K562 (cell line): ENCODE results near the gene EPDR1. TPM values are rescaled to one million over a fixed set of nuclear protein-coding genes. Genes with fewer than 3 reads are reported as not detected.

Experiments used
- ATAC-seq: fragments of 200-7000 bp; cut with Tn5 transposase; 3 replicates; pipeline ENCODE4 v1.9.1; 2020; ENCODE audit warnings: moderate library complexity
- BruUV-seq: library from RNA; stranded (reverse); fragments of 400-500 nt; replicated peaks from 2 replicates; lab custom pipeline; 2021; lab: Mats Ljungman, UMichigan
- CTCF ChIA-PET: fragments of 300-600 bp; formaldehyde crosslinking; extraction: SDS; loops from one replicate; lab custom pipeline; 2021; ENCODE audit warnings: low intra/inter-chr PET ratio; lab: Yijun Ruan, JAX
- POLR2A ChIA-PET: fragments of 300-600, 350-650 bp; sonication (Branson Sonifier 250); formaldehyde crosslinking; extraction: SDS; loops from one replicate; lab custom pipeline; 2021; ENCODE audit warnings: antibody characterized with exemption, inconsistent platforms; lab: Yijun Ruan, JAX
- DNase-seq, 4 experiments: peaks; one replicate each; pipeline versions ENCODE4 v3.0.0 to v3.0.0-alpha.2; 2011 to 2018; ENCODE audit warnings: low spot score in 3 of 4, mixed read lengths in 3 of 4; ENCODE audit errors: extremely low read depth in 1 of 4
- FAIRE-seq: peaks from 2 replicates; lab custom pipeline; 2011; peaks lifted over from hg19 to GRCh38; lab: Jason Lieb, UNC
- H2AFZ ChIP-seq: 2 replicates; pipeline ENCODE4 v1.6.0; 2011; ENCODE audit warnings: low read depth, low read length, control low read depth, inconsistent platforms
- H3K27ac ChIP-seq: fragments of 200-600 bp; 3 replicates; pipeline ENCODE4 v1.8.0; 2011; ENCODE audit warnings: low read depth, mild to moderate bottlenecking, control low read depth, inconsistent platforms, low read length, moderate library complexity, mixed read lengths; ENCODE audit errors: extremely low read depth
- H3K27me3 ChIP-seq, 2 experiments: fragments of 300-600 bp in 1 of 2; 2 replicates in 1 of 2; 3 replicates in 1 of 2; pipeline versions ENCODE4 v1.6.0 to v1.8.0; 2011; ENCODE audit warnings: inconsistent platforms in 2 of 2, low read length in 2 of 2, mild to moderate bottlenecking in 1 of 2, mixed read lengths in 1 of 2, moderate library complexity in 1 of 2; ENCODE audit not compliant: control insufficient read depth in 2 of 2, insufficient read depth in 2 of 2
- H3K36me3 ChIP-seq: fragments of 300-600 bp; 3 replicates; pipeline ENCODE4 v1.8.0; 2011; ENCODE audit warnings: mild to moderate bottlenecking, low read length, inconsistent platforms; ENCODE audit not compliant: control insufficient read depth, insufficient read depth
- H3K4me1 ChIP-seq, 2 experiments: fragments of 200-600 bp in 1 of 2; replicated peaks in 1 of 2; 2 replicates in 1 of 2; 3 replicates in 1 of 2; pipeline versions ENCODE4 v1.5.1 to v1.8.0; 2011; ENCODE audit warnings: inconsistent platforms in 2 of 2, low read length in 2 of 2, mild to moderate bottlenecking in 1 of 2, mixed read lengths in 1 of 2, moderate library complexity in 1 of 2; ENCODE audit not compliant: control insufficient read depth in 2 of 2, insufficient read depth in 2 of 2
- H3K4me2 ChIP-seq: 2 replicates; pipeline ENCODE4 v1.6.1; 2011; ENCODE audit warnings: low read length, control low read depth, inconsistent platforms, mixed read lengths; ENCODE audit not compliant: insufficient read depth
- H3K4me3 ChIP-seq: fragments of 200-600 bp; sonication (generic), shearing (Covaris generic); 2 replicates; pipeline ENCODE4 v1.5.1; 2016; ENCODE audit warnings: control low read depth, inconsistent platforms
- H3K79me2 ChIP-seq: fragments of 200-600 bp; 3 replicates; pipeline ENCODE4 v1.8.0; 2011; ENCODE audit warnings: low read length, inconsistent platforms; ENCODE audit not compliant: control insufficient read depth, insufficient read depth
- H3K9ac ChIP-seq, 2 experiments: 2 replicates each; pipeline versions ENCODE4 v1.6.0 to v1.6.1; 2011; ENCODE audit warnings: low read depth in 2 of 2, low read length in 2 of 2, control low read depth in 1 of 2, inconsistent platforms in 1 of 2, mild to moderate bottlenecking in 1 of 2, mixed read lengths in 1 of 2; ENCODE audit not compliant: insufficient read depth in 1 of 2
- H3K9me1 ChIP-seq: one replicate; pipeline ENCODE4 v1.6.0; 2011; ENCODE audit warnings: inconsistent platforms, mild to moderate bottlenecking, low read length, moderate library complexity; ENCODE audit not compliant: control insufficient read depth, insufficient read depth
- H3K9me3 ChIP-seq: replicated peaks from 2 replicates; pipeline ENCODE4 v1.5.1; 2011; ENCODE audit warnings: low read depth, low read length, inconsistent platforms; ENCODE audit not compliant: control insufficient read depth, insufficient read depth
- H4K20me1 ChIP-seq: replicated peaks from 2 replicates; pipeline ENCODE4 v1.6.1; 2011; ENCODE audit warnings: low read length, inconsistent platforms, mixed read lengths; ENCODE audit not compliant: control insufficient read depth, insufficient read depth
- CREM ChIP-seq: IDR thresholded peaks from 2 replicates; pipeline ENCODE4 v1.6.1; 2014; ENCODE audit warnings: antibody characterized with exemption, low read depth
- NELFE ChIP-seq: IDR thresholded peaks from 2 replicates; pipeline ENCODE4 v1.6.1; 2011; ENCODE audit warnings: mild to moderate bottlenecking; ENCODE audit not compliant: insufficient read depth, insufficient read length
- NFXL1 ChIP-seq: fragments of 450-650 bp; formaldehyde crosslinking; IDR thresholded peaks from 2 replicates; pipeline ENCODE4 v1.4.0; 2021; ENCODE audit warnings: mild to moderate bottlenecking
- SAFB ChIP-seq: fragments of 200-400 bp; formaldehyde crosslinking; IDR thresholded peaks from 2 replicates; pipeline ENCODE4 v1.6.1; 2017; ENCODE audit warnings: low read depth, low read length, borderline replicate concordance
- ZEB2 ChIP-seq: fragments of 450-650 bp; IDR thresholded peaks from 2 replicates; pipeline ENCODE4 v1.6.1; 2016
- ZNF384 ChIP-seq: IDR thresholded peaks from 2 replicates; pipeline ENCODE4 v1.6.1; 2012; ENCODE audit warnings: low read depth, low read length, improper control_type of control experiment
- WGBS: fragments of 100-300 bp; shearing (Covaris generic); methylation state at CpG from one replicate; pipeline ENCODE4 v1.1.6; 2016; ENCODE audit warnings: low coverage, mixed read lengths; ENCODE audit not compliant: insufficient coverage; ENCODE audit errors: missing lambda C conversion rate; 5-methylcytosine and 5-hydroxymethylcytosine counted together
- in situ Hi-C: fragments of 300-500 bp; cut with MboI; formaldehyde crosslinking; loops from 4 replicates; pipeline ENCODE4 v1.15.0; 2018; ENCODE audit warnings: inconsistent platforms, mixed read lengths
- intact Hi-C: fragments of 100-400 bp; cut with micrococcal nuclease; formaldehyde crosslinking; loops from 2 replicates; pipeline ENCODE4 v1.14.2; 2022
- polyA plus RNA-seq, 8 experiments: library from polyadenylated mRNA; depleted of rRNA in 4 of 8; stranded (reverse) in 5 of 8; unstranded in 3 of 8; fragments of >200 nt; fragmentation: Nextera tagmentation in 2 of 8; fragmentation: Illumina TruSeq in 1 of 8; extraction: Ambion mirVana in 2 of 8; extraction: Trizol in 1 of 8; gene quantifications; 2 replicates each; pipeline versions ENCODE4 v1.2.1 to v1.2.3, GENCODE V29; 2011 to 2014; ENCODE audit warnings: inconsistent platforms in 1 of 8, missing spikeins in 1 of 8
- total RNA-seq, 7 experiments: library from RNA; depleted of rRNA in 6 of 7; stranded (reverse); fragments of >200 nt in 6 of 7; fragmentation: Illumina TruSeq in 2 of 7; extraction: Trizol in 2 of 7; gene quantifications; 2 replicates each; pipeline versions ENCODE4 v1.2.1 to v1.2.3, GENCODE V29; 2011 to 2021; ENCODE audit warnings: low replicate concordance in 1 of 7
- TF ChIP-seq, protein P1 (sequence below): fragments of 450-650 bp; IDR thresholded peaks from 2 replicates; pipeline ENCODE4 v1.6.1; 2014; ENCODE audit warnings: low read depth, mild to moderate bottlenecking, moderate library complexity, borderline replicate concordance
- TF ChIP-seq, protein P2 (sequence below): sonication (generic); formaldehyde crosslinking; IDR thresholded peaks from 2 replicates; pipeline ENCODE4 v1.8.0; 2022; ENCODE audit warnings: missing genetic modification reagents, mild to moderate bottlenecking, moderate library complexity, borderline replicate concordance
- TF ChIP-seq, protein P3 (sequence below): fragments of 450-650 bp; IDR thresholded peaks from 2 replicates; pipeline ENCODE4 v1.7.0; 2016; ENCODE audit warnings: borderline replicate concordance
- TF ChIP-seq, protein P4 (sequence below): fragments of 250-450 bp; sonication (Bioruptor Pico); IDR thresholded peaks from 2 replicates; pipeline ENCODE4 v1.4.0; 2020

EPDR1 gene
- total and polyA plus RNA-seq, 9 of the 15 experiments (the other 6 are each of a cell fraction or from before 2014, with no cell fraction given) = 0.01 to 0.11 TPM; not detected in 7

DNA sequence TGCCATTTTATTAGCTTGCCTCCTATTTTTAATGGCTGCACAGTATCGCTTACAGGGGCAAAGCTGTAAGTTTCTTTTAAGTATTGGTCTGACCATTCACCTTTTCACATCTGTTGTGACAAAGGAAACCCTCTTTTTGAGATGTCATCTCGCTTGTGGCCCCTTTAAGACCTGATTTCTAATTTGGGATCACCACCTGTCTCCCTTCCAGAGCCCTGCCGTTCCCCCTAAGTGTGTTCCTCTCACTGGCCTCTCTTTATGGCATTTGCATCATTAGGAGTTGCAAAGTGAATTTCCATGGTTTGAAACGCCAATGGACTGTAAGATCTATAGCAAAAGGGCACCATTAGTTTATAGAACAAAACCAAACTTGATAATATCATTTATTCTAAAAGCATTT lies 1.4 kb downstream of the EPDR1 start:
- peak; percentile 68 for FAIRE-seq
- no TSS peak for BruUV-seq
- no peak for DNase-seq
- Histone ChIP-seq H3K79me2 (no peaks in the 10 kb centered on the region), H3K36me3 (no peaks in the 10 kb centered on the region), H3K4me3 (no peak overlapping the region), H3K4me1 (peaks cover 9 to 14% of the 10 kb centered on the region in 2 experiments; a peak in 4 of 5 replicates), H3K4me2 (peak overlapping the region; percentile 26; the same call in 1 of the 2 replicates), H3K9me1 (no peaks in the 10 kb centered on the region), H3K9ac (peak overlapping the region in 1 of 2 experiments; percentile 28; a peak in 1 of 4 replicates), H3K27me3 (no peaks in the 10 kb centered on the region), H3K27ac (peak overlapping the region; percentile 64; the same call in 2 of the 3 replicates), H4K20me1 (no peaks in the 10 kb centered on the region), H2AFZ (peak overlapping the region; percentile 94), H3K9me3 (no peaks in the 10 kb centered on the region)
- ChIA-PET CTCF (no interaction called here), POLR2A (no interaction called here)
- 12% methylated on average over 4 of the region's 4 CpGs for WGBS
- in situ Hi-C loops (no loop called here), intact Hi-C loops (no loop called here)
- no peak for ATAC-seq
- TF ChIP-seq, protein P1, sequence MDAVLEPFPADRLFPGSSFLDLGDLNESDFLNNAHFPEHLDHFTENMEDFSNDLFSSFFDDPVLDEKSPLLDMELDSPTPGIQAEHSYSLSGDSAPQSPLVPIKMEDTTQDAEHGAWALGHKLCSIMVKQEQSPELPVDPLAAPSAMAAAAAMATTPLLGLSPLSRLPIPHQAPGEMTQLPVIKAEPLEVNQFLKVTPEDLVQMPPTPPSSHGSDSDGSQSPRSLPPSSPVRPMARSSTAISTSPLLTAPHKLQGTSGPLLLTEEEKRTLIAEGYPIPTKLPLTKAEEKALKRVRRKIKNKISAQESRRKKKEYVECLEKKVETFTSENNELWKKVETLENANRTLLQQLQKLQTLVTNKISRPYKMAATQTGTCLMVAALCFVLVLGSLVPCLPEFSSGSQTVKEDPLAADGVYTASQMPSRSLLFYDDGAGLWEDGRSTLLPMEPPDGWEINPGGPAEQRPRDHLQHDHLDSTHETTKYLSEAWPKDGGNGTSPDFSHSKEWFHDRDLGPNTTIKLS = no peak
- TF ChIP-seq ZEB2 (no peak), ZNF384 (no peak), NELFE (no peak), SAFB (no peak), NFXL1 (no peak), CREM (no peak)
- TF ChIP-seq, protein P2, sequence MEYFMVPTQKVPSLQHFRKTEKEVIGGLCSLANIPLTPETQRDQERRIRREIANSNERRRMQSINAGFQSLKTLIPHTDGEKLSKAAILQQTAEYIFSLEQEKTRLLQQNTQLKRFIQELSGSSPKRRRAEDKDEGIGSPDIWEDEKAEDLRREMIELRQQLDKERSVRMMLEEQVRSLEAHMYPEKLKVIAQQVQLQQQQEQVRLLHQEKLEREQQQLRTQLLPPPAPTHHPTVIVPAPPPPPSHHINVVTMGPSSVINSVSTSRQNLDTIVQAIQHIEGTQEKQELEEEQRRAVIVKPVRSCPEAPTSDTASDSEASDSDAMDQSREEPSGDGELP = no peak
- TF ChIP-seq, protein P3, sequence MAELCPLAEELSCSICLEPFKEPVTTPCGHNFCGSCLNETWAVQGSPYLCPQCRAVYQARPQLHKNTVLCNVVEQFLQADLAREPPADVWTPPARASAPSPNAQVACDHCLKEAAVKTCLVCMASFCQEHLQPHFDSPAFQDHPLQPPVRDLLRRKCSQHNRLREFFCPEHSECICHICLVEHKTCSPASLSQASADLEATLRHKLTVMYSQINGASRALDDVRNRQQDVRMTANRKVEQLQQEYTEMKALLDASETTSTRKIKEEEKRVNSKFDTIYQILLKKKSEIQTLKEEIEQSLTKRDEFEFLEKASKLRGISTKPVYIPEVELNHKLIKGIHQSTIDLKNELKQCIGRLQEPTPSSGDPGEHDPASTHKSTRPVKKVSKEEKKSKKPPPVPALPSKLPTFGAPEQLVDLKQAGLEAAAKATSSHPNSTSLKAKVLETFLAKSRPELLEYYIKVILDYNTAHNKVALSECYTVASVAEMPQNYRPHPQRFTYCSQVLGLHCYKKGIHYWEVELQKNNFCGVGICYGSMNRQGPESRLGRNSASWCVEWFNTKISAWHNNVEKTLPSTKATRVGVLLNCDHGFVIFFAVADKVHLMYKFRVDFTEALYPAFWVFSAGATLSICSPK = no peak
- TF ChIP-seq, protein P4, sequence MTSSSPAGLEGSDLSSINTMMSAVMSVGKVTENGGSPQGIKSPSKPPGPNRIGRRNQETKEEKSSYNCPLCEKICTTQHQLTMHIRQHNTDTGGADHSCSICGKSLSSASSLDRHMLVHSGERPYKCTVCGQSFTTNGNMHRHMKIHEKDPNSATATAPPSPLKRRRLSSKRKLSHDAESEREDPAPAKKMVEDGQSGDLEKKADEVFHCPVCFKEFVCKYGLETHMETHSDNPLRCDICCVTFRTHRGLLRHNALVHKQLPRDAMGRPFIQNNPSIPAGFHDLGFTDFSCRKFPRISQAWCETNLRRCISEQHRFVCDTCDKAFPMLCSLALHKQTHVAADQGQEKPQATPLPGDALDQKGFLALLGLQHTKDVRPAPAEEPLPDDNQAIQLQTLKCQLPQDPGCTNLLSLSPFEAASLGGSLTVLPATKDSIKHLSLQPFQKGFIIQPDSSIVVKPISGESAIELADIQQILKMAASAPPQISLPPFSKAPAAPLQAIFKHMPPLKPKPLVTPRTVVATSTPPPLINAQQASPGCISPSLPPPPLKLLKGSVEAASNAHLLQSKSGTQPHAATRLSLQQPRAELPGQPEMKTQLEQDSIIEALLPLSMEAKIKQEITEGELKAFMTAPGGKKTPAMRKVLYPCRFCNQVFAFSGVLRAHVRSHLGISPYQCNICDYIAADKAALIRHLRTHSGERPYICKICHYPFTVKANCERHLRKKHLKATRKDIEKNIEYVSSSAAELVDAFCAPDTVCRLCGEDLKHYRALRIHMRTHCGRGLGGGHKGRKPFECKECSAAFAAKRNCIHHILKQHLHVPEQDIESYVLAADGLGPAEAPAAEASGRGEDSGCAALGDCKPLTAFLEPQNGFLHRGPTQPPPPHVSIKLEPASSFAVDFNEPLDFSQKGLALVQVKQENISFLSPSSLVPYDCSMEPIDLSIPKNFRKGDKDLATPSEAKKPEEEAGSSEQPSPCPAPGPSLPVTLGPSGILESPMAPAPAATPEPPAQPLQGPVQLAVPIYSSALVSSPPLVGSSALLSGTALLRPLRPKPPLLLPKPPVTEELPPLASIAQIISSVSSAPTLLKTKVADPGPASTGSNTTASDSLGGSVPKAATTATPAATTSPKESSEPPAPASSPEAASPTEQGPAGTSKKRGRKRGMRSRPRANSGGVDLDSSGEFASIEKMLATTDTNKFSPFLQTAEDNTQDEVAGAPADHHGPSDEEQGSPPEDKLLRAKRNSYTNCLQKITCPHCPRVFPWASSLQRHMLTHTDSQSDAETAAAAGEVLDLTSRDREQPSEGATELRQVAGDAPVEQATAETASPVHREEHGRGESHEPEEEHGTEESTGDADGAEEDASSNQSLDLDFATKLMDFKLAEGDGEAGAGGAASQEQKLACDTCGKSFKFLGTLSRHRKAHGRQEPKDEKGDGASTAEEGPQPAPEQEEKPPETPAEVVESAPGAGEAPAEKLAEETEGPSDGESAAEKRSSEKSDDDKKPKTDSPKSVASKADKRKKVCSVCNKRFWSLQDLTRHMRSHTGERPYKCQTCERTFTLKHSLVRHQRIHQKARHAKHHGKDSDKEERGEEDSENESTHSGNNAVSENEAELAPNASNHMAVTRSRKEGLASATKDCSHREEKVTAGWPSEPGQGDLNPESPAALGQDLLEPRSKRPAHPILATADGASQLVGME = no peak
